Measurements from ENCODE around the gene HIF1A.
A peak's percentile ranks its signal among the peaks of the same experiment; 100 is the strongest.
"Not testable (repeated sequence)": the region's sequence is repeated elsewhere in the genome, so short reads cannot be mapped to it uniquely, and the experiment has no call there.

HIF1A gene

GRCh38 chr14:61749867-61750266, 54.6 kb downstream of the HIF1A start:
- DNase-seq = peak in 1 of 5 experiments; percentile 13

- DNase-seq = peak; percentile 54 to 87 (median 73)
Measured at GRCh38 chr14:61750708-61751474, 55.6 kb downstream of the HIF1A start.

GRCh38 chr14:61751475-61751989, 56.2 kb downstream of the HIF1A start:
- DNase-seq = no peak

GRCh38 chr14:61752626-61753025, 57.3 kb downstream of the HIF1A start:
- no peak for DNase-seq

GRCh38 chr14:61753631-61754030, 58.3 kb downstream of the HIF1A start:
- DNase-seq = no peak

- no peak for DNase-seq
Measured at GRCh38 chr14:61754627-61755381, 59.5 kb downstream of the HIF1A start.

- DNase-seq = not testable (repeated sequence)
Measured at GRCh38 chr14:61755382-61755742, 60.0 kb downstream of the HIF1A start.

- no peak for DNase-seq
Measured at GRCh38 chr14:61756135-61756534, 60.8 kb downstream of the HIF1A start.

GRCh38 chr14:61759878-61760277, 64.6 kb downstream of the HIF1A start:
- DNase-seq = no peak

- DNase-seq = no peak
Measured at GRCh38 chr14:61761557-61761956, 66.2 kb downstream of the HIF1A start.

GRCh38 chr14:61761959-61762786, 66.9 kb downstream of the HIF1A start, which contains the start of gene SNAPC1:
Gene SNAPC1, plus strand, starts transcription at chr14:61762420. Its CDS starts 41 bp downstream, at chr14:61762461.
- peak; percentile 90 to 99 (median 97) for DNase-seq

GRCh38 chr14:61764342-61765122, 69.2 kb downstream of the HIF1A start:
- no peak for DNase-seq

GRCh38 chr14:61765225-61765943, 70.1 kb downstream of the HIF1A start:
- DNase-seq = no peak

- no peak for DNase-seq
Measured at GRCh38 chr14:61766151-61766550, 70.8 kb downstream of the HIF1A start.

- no peak for DNase-seq
Measured at GRCh38 chr14:61768240-61768639, 72.9 kb downstream of the HIF1A start.

GRCh38 chr14:61769893-61770292, 74.6 kb downstream of the HIF1A start:
- no peak for DNase-seq

GRCh38 chr14:61774861-61775260, 79.5 kb downstream of the HIF1A start:
- DNase-seq = no peak

- peak in 1 of 5 experiments; percentile 78 for DNase-seq
Measured at GRCh38 chr14:61780125-61780524, 84.8 kb downstream of the HIF1A start.

- DNase-seq = no peak
Measured at GRCh38 chr14:61797309-61797708, 102.0 kb downstream of the HIF1A start.

Data from T-helper 2 cell (primary cell).